GM12878 (cell line): ENCODE results near the gene COX4I2. TPM values are rescaled to one million over a fixed set of nuclear protein-coding genes. Genes with fewer than 3 reads are reported as not detected.

ENCODE experiments used
- ATAC-seq: fragments of 200-7000 bp; cut with Tn5 transposase; 3 replicates; pipeline ENCODE4 v1.9.1; 2020; ENCODE audit warnings: mild to moderate bottlenecking, moderate library complexity
- BruUV-seq: library from RNA; stranded (reverse); fragments of 400-500 nt; replicated peaks from 2 replicates; lab custom pipeline; 2021; lab: Mats Ljungman, UMichigan
- CTCF ChIA-PET: fragments of 300-600 bp; sonication (Branson Sonifier 250); formaldehyde crosslinking; extraction: SDS; loops from one replicate; lab custom pipeline; 2021; ENCODE audit warnings: inconsistent platforms; lab: Yijun Ruan, JAX
- POLR2A ChIA-PET: fragments of 350-600 bp; formaldehyde crosslinking; extraction: SDS; loops from one replicate; lab custom pipeline; 2021; ENCODE audit warnings: inconsistent platforms; lab: Charles Lee
- RAD21 ChIA-PET: fragments of 300-600 bp; sonication (Branson Sonifier 250); formaldehyde crosslinking; loops from one replicate; lab custom pipeline; 2023; ENCODE audit warnings: antibody characterized with exemption; ENCODE audit not compliant: unreplicated experiment; lab: Charles Lee
- SMC1A ChIA-PET: fragments of 300-600 bp; sonication (Branson Sonifier 250); formaldehyde crosslinking; loops from one replicate; lab custom pipeline; 2023; ENCODE audit not compliant: unreplicated experiment, uncharacterized antibody; lab: Charles Lee
- DNase-seq: peaks from one replicate; pipeline ENCODE4 v3.0.0-alpha.2; 2011; ENCODE audit warnings: low read depth, low spot score
- FAIRE-seq: peaks from 3 replicates; lab custom pipeline; 2011; peaks lifted over from hg19 to GRCh38; lab: Jason Lieb, UNC
- H2AFZ ChIP-seq: 2 replicates; pipeline ENCODE4 v1.6.0; 2011; ENCODE audit warnings: low read depth, low read length, control low read depth; ENCODE audit not compliant: control insufficient read depth
- H3K27ac ChIP-seq: 2 replicates; pipeline ENCODE4 v1.5.1; 2011; ENCODE audit warnings: control low read depth; ENCODE audit not compliant: control insufficient read depth, insufficient read depth
- H3K27me3 ChIP-seq, 2 experiments: replicated peaks in 1 of 2; 2 replicates each; pipeline versions ENCODE4 v1.6.0 to v1.6.1; 2011; ENCODE audit warnings: low read length in 1 of 2; ENCODE audit not compliant: control insufficient read depth in 2 of 2, insufficient read depth in 2 of 2
- H3K36me3 ChIP-seq, 2 experiments: 2 replicates each; pipeline ENCODE4 v1.5.1; 2011; ENCODE audit warnings: low read length in 1 of 2; ENCODE audit not compliant: control insufficient read depth in 2 of 2, insufficient read depth in 2 of 2
- H3K4me1 ChIP-seq: 2 replicates; pipeline ENCODE4 v1.6.1; 2011; ENCODE audit warnings: mild to moderate bottlenecking, low read length, moderate library complexity, mixed read lengths; ENCODE audit not compliant: control insufficient read depth, insufficient read depth
- H3K4me2 ChIP-seq: 2 replicates; pipeline ENCODE4 v1.6.0; 2011; ENCODE audit warnings: control low read depth; ENCODE audit not compliant: control insufficient read depth, insufficient read depth
- H3K4me3 ChIP-seq: fragments of 200-600 bp; sonication (generic); 2 replicates; pipeline ENCODE4 v1.5.1; 2016
- H3K79me2 ChIP-seq: 2 replicates; pipeline ENCODE4 v1.6.0; 2011; ENCODE audit warnings: low read length; ENCODE audit not compliant: control insufficient read depth, insufficient read depth
- H3K9ac ChIP-seq: 2 replicates; pipeline ENCODE4 v1.8.0; 2011; ENCODE audit warnings: low read length, control low read depth, mixed read lengths; ENCODE audit not compliant: control insufficient read depth, insufficient read depth
- H3K9me3 ChIP-seq: replicated peaks from 3 replicates; pipeline ENCODE4 v1.5.1; 2011; ENCODE audit warnings: mild to moderate bottlenecking, low read length; ENCODE audit not compliant: control insufficient read depth, insufficient read depth
- H4K20me1 ChIP-seq: 2 replicates; pipeline ENCODE4 v1.6.0; 2011; ENCODE audit not compliant: control insufficient read depth, insufficient read depth
- CUX1 ChIP-seq: IDR thresholded peaks from 2 replicates; pipeline ENCODE4 v1.6.1; 2012; ENCODE audit warnings: improper control_type of control experiment, low read depth, low read length; ENCODE audit not compliant: insufficient replicate concordance
- DPF2 ChIP-seq: fragments of 450-650 bp; IDR thresholded peaks from 2 replicates; pipeline ENCODE4 v1.6.1; 2017; ENCODE audit warnings: mild to moderate bottlenecking
- EZH2 ChIP-seq: IDR thresholded peaks from 2 replicates; pipeline ENCODE4 v1.6.1; 2012; ENCODE audit warnings: low read depth, mild to moderate bottlenecking, control low read depth, inconsistent platforms, low read length, borderline replicate concordance; ENCODE audit not compliant: control insufficient read depth
- FOXM1 ChIP-seq: IDR thresholded peaks from 2 replicates; pipeline ENCODE4 v1.6.1; 2012; ENCODE audit warnings: low read depth, mild to moderate bottlenecking, inconsistent platforms, low read length, moderate library complexity
- MTA3 ChIP-seq: IDR thresholded peaks from 2 replicates; pipeline ENCODE4 v1.6.1; 2012; ENCODE audit warnings: low read length, inconsistent platforms, borderline replicate concordance
- POU2F2 ChIP-seq: IDR thresholded peaks from 3 replicates; pipeline ENCODE4 v1.6.1; 2011; ENCODE audit warnings: low read depth, mild to moderate bottlenecking, low read length, borderline replicate concordance
- TCF12 ChIP-seq: IDR thresholded peaks from 2 replicates; pipeline ENCODE4 v1.6.1; 2011; ENCODE audit warnings: low read depth, mild to moderate bottlenecking, low read length
- ZNF622 ChIP-seq: fragments of 450-650 bp; IDR thresholded peaks from 2 replicates; pipeline ENCODE4 v1.6.1; 2017; ENCODE audit warnings: mild to moderate bottlenecking, inconsistent platforms
- WGBS: methylation state at CpG from one replicate; pipeline ENCODE4 v1.1.6; 2016; ENCODE audit warnings: low lambda C conversion rate; ENCODE audit not compliant: insufficient replicate concordance, insufficient coverage; ENCODE audit errors: missing lambda C conversion rate; 5-methylcytosine and 5-hydroxymethylcytosine counted together
- in situ Hi-C: fragments of 300-500 bp; cut with MboI; formaldehyde crosslinking; loops from 9 replicates; pipeline ENCODE4 v1.14.3; 2018; ENCODE audit warnings: mixed read lengths
- intact Hi-C: fragments of 100-400 bp; cut with micrococcal nuclease; formaldehyde crosslinking; loops from one replicate; pipeline ENCODE4 v1.14.2; 2022; ENCODE audit not compliant: unreplicated experiment
- polyA plus RNA-seq, 11 experiments: library from polyadenylated mRNA; depleted of rRNA in 4 of 11; unstranded in 6 of 11; stranded (reverse) in 5 of 11; fragments of >200 nt; fragmentation: Nextera tagmentation in 4 of 11; fragmentation: Illumina TruSeq in 1 of 11; extraction: Ambion mirVana in 4 of 11; extraction: Trizol in 1 of 11; gene quantifications; 1 replicate in 1 of 11; 2 replicates in 10 of 11; pipeline versions ENCODE4 v1.2.1 to v1.2.3, GENCODE V29; 2011 to 2016; ENCODE audit warnings: inconsistent platforms in 2 of 11, missing spikeins in 2 of 11, low read depth in 1 of 11
- total RNA-seq, 4 experiments: library from RNA; depleted of rRNA in 3 of 4; stranded (reverse); fragments of >200 nt in 3 of 4; fragmentation: Illumina TruSeq in 1 of 4; extraction: Trizol in 1 of 4; gene quantifications; 2 replicates each; pipeline versions ENCODE4 v1.2.1 to v1.2.3, GENCODE V29; 2013 to 2021

COX4I2 gene
- total and polyA plus RNA-seq, 10 of the 15 experiments (the other 5 are each of a cell fraction or from before 2014, with no cell fraction given), result not detected

GRCh38 chr20:31593221-31594001 lies 44.3 kb upstream of the COX4I2 start:
- ATAC-seq (no peak), DNase-seq (no peak), FAIRE-seq (no peak)
- no peak overlapping the region for H2AFZ ChIP-seq
- ChIA-PET SMC1A (no interaction called here), RAD21 (interaction anchor here (1.0 kb wide), 1 partner anchor 19 kb away, joined by 6 read pairs; no protein-coding TSS in a partner anchor), POLR2A (interaction anchor here (0.7 to 1.5 kb wide), 2 partner anchors 11 to 17 kb away, joined by 3 to 4 read pairs; partner anchors contain the start of gene ID1), CTCF (interaction anchor here (0.6 to 1.5 kb wide), 4 partner anchors 19 to 68 kb away, joined by 4 to 7 read pairs (median 4); no protein-coding TSS in a partner anchor)
- TF ChIP-seq ZNF622 (no peak), CUX1 (no peak), POU2F2 (no peak), FOXM1 (no peak), DPF2 (no peak), TCF12 (no peak), EZH2 (no peak), MTA3 (no peak)
- H4K20me1 ChIP-seq, result no peaks in the 10 kb centered on the region
- H3K27ac ChIP-seq, result no peak overlapping the region
- no peak overlapping the region for H3K9ac ChIP-seq
- intact Hi-C loops, result no loop called here
- 55% methylated on average over 11 of the region's 11 CpGs for WGBS
- peaks cover 6% of the 10 kb centered on the region for H3K4me1 ChIP-seq
- H3K4me2 ChIP-seq, result no peak overlapping the region
- H3K27me3 ChIP-seq, result 0 out of 4 replicates have a peak, but pooled peaks cover 0 to under 1% of the 10 kb centered on the region in 2 experiments
- H3K36me3 ChIP-seq, result no peaks in the 10 kb centered on the region
- no peaks in the 10 kb centered on the region for H3K79me2 ChIP-seq
- H3K4me3 ChIP-seq, result no peak overlapping the region
- in situ Hi-C loops, result no loop called here
- BruUV-seq, result no TSS peak
- no peaks in the 10 kb centered on the region for H3K9me3 ChIP-seq
